ENCODE data around the gene KIAA0040. TPM values are rescaled to one million over a fixed set of nuclear protein-coding genes. Genes with fewer than 3 reads are reported as not detected.

Gene KIAA0040
- total RNA-seq, 2 experiments from 2014 or later: 26.4 to 27.6 TPM

DNA sequence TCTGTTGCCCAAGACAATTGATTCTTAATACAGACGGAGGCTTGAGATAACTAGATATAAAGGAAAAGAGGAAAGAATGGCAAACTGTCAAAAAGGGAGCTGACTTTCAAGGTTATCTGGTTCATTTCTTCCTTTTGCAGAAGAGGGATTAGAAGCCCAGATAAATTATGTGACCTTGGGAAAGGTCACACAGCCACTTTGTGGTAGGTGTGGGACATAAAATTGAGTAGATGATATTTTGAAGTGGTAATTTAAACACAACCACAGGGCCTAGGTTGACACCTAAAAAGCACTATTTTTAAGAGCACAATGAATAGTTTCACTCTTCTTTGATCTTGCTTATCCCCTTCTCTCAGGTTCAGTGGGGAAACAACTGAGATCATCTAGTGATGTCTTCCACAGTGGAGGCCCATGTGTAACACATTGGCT lies 16.9 kb upstream of the KIAA0040 start:
- no peaks in the 10 kb centered on the region for H3K27me3 Mint-ChIP-seq
- peaks cover 54% of the 10 kb centered on the region for H3K4me1 Mint-ChIP-seq
- no peak for DNase-seq
- H3K36me3 Mint-ChIP-seq: no peaks in the 10 kb centered on the region
- H3K9me3 Mint-ChIP-seq: peaks cover 5% of the 10 kb centered on the region
- H3K4me3 Mint-ChIP-seq: peak overlapping the region; percentile 75
- H3K27ac Mint-ChIP-seq: peak overlapping the region; percentile 92

DNA sequence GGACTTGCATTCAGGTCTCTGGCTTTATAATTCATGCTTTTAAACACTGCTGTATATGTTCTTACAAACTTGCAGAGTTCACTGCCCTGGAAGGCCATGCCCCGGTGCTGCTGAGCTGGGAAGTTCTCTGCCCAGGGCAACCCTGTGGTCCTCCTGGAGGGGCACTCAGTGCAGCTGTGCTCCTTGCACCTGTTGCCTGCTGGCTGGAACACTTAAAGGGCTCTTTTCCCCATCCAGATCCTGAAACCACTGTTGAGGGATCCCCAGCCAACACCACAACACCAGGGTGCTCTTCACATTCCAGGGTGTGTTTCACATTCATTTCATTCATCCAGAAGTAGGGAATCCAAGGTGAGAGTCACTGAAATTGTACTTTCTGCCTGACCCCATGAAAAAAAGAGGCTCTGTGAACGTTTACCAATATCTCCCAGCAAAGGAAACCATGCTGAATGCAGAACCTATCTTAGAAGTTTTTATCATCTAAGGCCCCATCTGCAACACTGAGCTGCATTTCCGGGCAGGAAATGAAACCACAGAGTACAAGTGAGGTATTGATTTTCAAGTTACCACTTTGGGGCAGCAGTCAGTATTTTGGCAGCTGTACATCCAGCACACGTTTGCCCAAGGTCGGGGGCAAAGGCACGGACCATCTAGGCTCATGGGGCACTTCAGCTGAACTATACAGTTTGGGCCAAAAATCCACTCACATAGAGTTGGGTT lies 16.4 kb upstream of the KIAA0040 start:
- peak overlapping the region; percentile 92 for H3K27ac Mint-ChIP-seq
- H3K27me3 Mint-ChIP-seq: no peaks in the 10 kb centered on the region
- DNase-seq: peak; percentile 30
- H3K4me3 Mint-ChIP-seq: peak overlapping the region; percentile 75
- no peaks in the 10 kb centered on the region for H3K36me3 Mint-ChIP-seq
- peaks cover 57% of the 10 kb centered on the region for H3K4me1 Mint-ChIP-seq
- peaks cover 5% of the 10 kb centered on the region for H3K9me3 Mint-ChIP-seq

DNA sequence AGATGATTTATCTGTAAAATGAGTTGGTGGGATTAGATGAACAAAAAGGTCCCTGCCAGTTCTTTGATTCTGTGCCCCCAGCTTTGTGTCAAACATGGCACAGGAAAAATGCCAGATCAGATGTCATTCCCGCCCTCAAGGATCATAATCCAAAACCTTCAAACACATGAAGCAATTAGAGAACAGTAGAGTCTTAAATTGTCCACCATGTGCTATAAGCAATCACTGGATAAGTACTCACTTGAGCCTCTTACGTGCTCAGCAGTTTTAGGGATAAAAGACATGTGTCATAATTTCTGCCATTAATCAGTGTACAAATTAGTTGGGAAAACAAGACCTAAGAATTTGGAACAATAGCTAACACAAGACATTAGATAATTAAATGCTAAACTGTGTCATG lies 15.4 kb upstream of the KIAA0040 start:
- no peak for DNase-seq
- no peak overlapping the region for H3K27ac Mint-ChIP-seq
- H3K36me3 Mint-ChIP-seq: no peaks in the 10 kb centered on the region
- H3K4me3 Mint-ChIP-seq: no peak overlapping the region
- H3K27me3 Mint-ChIP-seq: no peaks in the 10 kb centered on the region
- H3K4me1 Mint-ChIP-seq: peaks cover 57% of the 10 kb centered on the region
- H3K9me3 Mint-ChIP-seq: no peaks in the 10 kb centered on the region

DNA sequence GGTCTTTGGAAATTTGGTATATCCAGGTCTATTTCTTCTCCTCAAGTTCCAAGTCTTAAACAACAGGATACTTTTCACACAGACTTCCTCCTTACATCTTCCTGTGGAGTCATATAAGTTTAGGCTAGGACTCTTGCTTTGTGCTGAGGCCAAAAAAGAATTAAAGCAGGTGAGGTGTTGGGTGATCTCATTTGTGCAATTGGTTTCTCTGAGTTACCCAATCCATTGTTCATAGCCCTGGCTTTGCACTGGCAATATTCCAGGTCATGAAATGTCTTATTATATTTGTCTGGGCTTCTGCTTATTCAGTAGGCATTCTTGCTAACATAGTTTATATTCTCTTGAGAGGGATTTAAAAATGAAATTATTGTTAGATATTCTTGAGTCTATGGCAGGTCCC lies 14.1 kb upstream of the KIAA0040 start:
- no peaks in the 10 kb centered on the region for H3K27me3 Mint-ChIP-seq
- peaks cover 47% of the 10 kb centered on the region for H3K4me1 Mint-ChIP-seq
- no peak overlapping the region for H3K4me3 Mint-ChIP-seq

DNA sequence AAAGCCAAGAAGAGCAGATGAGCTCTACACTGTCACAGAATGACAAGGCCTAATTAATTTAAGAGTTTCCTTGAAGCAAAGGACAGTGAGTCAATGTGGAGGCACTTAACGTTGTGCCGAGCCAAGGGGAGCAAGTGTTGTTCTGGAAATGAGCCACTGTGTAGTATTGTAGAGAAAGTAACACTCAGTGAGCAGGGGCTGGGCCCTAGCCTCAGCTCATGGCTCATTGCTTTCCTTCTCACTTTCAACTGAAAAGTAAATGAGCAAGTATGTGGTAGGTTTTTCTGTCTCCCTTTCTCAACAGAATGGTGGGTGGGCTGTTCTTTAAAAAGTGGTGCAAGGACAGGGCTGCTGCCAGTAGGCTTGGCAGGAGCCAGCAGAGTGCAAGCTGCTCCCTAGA lies 11.8 kb upstream of the KIAA0040 start:
- peak overlapping the region; percentile 21 for H3K27ac Mint-ChIP-seq
- no peak overlapping the region for H3K4me3 Mint-ChIP-seq
- H3K9me3 Mint-ChIP-seq: no peaks in the 10 kb centered on the region
- no peaks in the 10 kb centered on the region for H3K36me3 Mint-ChIP-seq
- no peak for DNase-seq
- H3K27me3 Mint-ChIP-seq: no peaks in the 10 kb centered on the region
- H3K4me1 Mint-ChIP-seq: peaks cover 25% of the 10 kb centered on the region

More for the DNA sequence above, 14.1 kb upstream of the KIAA0040 start:
- DNase-seq: no peak
- H3K27ac Mint-ChIP-seq: no peak overlapping the region
- H3K9me3 Mint-ChIP-seq: no peaks in the 10 kb centered on the region
- no peaks in the 10 kb centered on the region for H3K36me3 Mint-ChIP-seq

DNA sequence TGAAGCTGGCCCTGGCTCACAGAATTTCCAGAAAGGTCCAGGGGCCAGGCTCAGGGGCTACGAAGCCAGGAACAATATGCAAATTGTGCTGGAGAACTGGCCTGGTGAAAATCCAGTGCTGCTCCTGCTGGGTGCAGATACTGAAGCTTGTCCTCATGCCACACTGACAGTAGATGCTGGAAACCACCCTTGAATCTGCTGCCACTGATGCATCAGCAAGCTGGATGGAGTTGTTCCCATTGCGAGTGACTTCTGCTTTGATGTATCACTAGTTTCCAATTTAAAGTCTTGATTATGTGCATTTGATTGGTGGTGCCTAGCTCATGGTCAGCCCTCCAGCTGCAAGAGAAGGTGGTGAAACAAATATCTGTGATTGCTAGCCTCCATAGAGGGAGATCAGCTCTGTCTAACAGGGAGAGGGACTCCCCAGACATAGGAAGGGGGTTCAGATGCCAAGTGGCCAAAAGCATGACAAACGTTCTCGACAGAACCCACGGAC lies 11.0 kb upstream of the KIAA0040 start:
- no peaks in the 10 kb centered on the region for H3K9me3 Mint-ChIP-seq
- peaks cover 18% of the 10 kb centered on the region for H3K4me1 Mint-ChIP-seq
- no peaks in the 10 kb centered on the region for H3K36me3 Mint-ChIP-seq
- no peak overlapping the region for H3K4me3 Mint-ChIP-seq
- H3K27me3 Mint-ChIP-seq: no peaks in the 10 kb centered on the region
- DNase-seq: no peak
- no peak overlapping the region for H3K27ac Mint-ChIP-seq

DNA sequence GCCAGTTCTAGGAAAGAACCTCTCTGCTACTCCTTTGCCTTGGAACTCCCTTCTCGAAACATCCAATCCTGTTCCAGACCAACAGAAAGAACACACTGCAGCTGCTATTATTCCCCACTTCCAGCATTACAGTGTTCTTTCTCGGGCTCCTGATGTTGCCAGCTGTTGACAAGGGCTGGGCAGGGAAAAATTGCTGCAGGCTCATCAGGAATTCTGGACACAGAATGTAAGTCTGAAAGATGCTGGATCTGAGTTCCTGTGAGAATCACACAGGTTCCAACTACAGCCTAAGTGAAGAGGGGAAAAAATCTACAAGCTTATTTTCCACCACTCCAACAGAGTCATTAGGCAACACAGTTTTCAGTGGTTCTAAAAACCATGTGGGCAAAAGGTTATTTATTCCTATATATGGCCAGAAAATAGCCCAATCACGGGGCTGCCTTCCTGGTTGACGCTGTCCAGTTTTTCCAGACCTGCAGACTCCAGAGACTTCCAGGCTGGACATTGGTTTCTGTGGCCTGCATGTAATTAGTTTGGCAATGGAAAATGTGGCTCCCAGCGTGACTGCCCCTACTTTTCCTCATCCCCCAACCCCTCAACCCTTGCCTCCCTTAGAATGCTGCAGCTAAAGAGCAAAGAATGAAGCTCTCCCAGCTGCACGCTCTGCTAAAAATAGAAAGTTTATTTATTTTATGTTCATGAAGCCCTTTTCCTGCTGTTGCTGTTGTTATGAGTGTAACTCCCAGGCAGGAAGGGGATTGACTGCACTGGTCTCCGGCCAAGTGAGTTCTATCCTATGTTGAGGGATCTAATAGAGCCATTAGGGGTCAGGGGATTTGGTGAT lies 8.3 kb upstream of the KIAA0040 start:
- Mint-ChIP-seq H3K9me3 (no peaks in the 10 kb centered on the region), H3K4me1 (peaks cover 12% of the 10 kb centered on the region), H3K36me3 (no peaks in the 10 kb centered on the region), H3K27ac (no peak overlapping the region), H3K27me3 (no peaks in the 10 kb centered on the region), H3K4me3 (no peak overlapping the region)
- no peak for DNase-seq

DNA sequence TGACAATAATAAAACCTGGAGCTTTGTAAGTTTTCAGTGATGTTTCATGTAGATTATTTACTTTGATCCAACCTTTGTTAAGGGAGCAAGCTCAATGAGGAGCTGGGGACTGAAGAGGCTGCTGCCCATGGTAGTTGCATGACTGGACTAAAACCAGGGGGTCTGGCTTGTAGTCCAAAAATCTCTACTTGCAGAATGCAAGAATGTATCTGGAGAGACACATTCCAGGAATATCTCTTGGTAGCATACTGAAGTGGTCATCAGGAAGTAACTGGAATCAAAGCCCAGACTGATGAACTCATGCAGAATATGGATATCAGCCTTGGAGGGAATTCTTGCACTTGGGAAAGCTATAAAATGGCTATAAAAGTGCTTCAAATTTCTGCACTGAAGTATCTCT lies 5.8 kb upstream of the KIAA0040 start:
- no peak for DNase-seq
- H3K4me3 Mint-ChIP-seq: no peak overlapping the region
- H3K27me3 Mint-ChIP-seq: no peaks in the 10 kb centered on the region
- no peaks in the 10 kb centered on the region for H3K9me3 Mint-ChIP-seq
- H3K36me3 Mint-ChIP-seq: no peaks in the 10 kb centered on the region
- peaks cover 7% of the 10 kb centered on the region for H3K4me1 Mint-ChIP-seq
- no peak overlapping the region for H3K27ac Mint-ChIP-seq

DNA sequence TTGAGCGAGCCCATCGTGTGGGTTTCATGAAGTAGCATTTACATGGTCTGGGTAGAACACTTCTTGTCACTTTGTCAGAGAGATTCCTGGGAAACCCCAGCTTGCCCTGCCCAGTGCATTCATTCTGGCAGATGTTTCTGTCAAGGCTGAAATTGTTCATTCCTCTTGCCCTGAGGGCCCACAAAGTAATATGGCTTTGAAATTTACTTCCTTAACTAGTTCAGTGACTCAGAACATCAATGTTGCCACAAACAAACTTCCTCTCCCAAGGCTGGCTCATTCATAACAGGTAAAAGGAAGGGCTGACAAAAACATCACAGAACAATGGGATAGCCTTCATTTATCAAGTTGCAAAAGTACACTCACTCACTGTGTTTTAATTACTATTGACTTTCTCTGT lies 5.0 kb upstream of the KIAA0040 start:
- Mint-ChIP-seq H3K27ac (no peak overlapping the region), H3K4me3 (no peak overlapping the region), H3K27me3 (no peaks in the 10 kb centered on the region)

DNA sequence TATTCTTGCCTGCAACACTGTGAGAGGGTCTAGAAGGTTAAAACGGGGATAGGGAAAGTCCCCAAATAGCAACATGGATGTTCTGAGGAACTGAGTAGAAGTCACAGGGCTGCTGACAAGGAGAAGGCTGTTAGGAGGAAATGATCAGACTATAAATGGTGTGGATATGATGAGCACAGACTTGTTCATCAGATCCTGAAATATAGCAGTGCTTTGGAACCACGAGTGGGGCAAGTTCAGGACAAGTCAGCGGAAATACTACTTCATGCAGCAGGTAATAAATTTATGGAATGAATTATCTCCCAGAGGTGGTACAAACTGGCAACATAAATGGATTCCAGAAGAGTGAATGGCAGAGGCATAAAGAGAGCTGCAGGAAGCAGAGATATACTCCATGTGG lies 3.2 kb upstream of the KIAA0040 start:
- Mint-ChIP-seq H3K9me3 (no peaks in the 10 kb centered on the region), H3K27me3 (no peaks in the 10 kb centered on the region), H3K4me3 (no peak overlapping the region), H3K4me1 (peaks cover 16% of the 10 kb centered on the region), H3K36me3 (peaks cover 5% of the 10 kb centered on the region), H3K27ac (no peak overlapping the region)
- DNase-seq: no peak

More for the DNA sequence above, 5.0 kb upstream of the KIAA0040 start:
- DNase-seq: no peak
- H3K4me1 Mint-ChIP-seq: peaks cover 10% of the 10 kb centered on the region
- no peaks in the 10 kb centered on the region for H3K36me3 Mint-ChIP-seq
- no peaks in the 10 kb centered on the region for H3K9me3 Mint-ChIP-seq

DNA sequence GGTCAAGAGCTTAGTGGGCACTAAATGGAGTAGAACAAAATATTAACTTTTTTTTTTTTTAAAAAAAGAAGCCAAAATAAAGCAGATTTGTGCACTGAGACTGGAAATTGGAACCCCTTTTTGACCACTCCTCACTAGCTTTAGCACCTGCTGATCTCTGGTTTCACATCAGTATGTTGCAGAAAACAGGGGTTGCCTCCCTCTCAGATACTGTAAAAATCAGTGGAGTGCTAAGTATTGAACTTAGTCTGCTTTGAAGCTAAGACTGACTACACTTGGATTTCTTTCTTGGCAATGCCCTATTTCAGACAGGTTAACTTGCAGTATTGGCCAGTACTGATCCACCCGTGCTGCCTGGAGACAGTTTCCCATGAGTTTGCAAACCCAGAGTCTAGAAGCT lies 2.7 kb upstream of the KIAA0040 start:
- peaks cover 10% of the 10 kb centered on the region for H3K36me3 Mint-ChIP-seq
- no peaks in the 10 kb centered on the region for H3K27me3 Mint-ChIP-seq
- no peak for DNase-seq
- no peak overlapping the region for H3K27ac Mint-ChIP-seq
- no peak overlapping the region for H3K4me3 Mint-ChIP-seq
- peaks cover 21% of the 10 kb centered on the region for H3K4me1 Mint-ChIP-seq
- no peaks in the 10 kb centered on the region for H3K9me3 Mint-ChIP-seq

DNA sequence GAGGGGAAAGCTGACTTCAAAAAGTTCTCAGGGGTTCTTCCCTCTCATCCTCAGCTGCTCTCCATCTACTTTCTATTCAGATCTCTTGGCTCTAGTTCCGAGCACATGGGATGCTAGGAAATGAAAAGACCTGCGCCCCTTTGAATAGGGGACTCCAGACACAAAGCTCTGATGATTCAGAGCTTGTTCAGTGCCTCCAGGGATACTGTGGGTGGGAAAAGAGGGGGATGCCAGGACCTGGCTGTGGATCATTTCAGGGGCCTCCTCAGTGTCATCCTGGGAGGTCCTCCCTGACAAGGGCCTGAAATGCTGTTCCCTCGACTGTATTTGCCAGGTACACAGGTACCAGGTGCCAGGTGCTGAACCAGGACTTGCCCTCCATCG lies 943 bp upstream of the KIAA0040 start:
- Mint-ChIP-seq H3K9me3 (no peaks in the 10 kb centered on the region), H3K36me3 (peaks cover 26% of the 10 kb centered on the region), H3K27ac (no peak overlapping the region), H3K27me3 (no peaks in the 10 kb centered on the region), H3K4me3 (peak overlapping the region; percentile 97), H3K4me1 (peaks cover 39% of the 10 kb centered on the region)
- no peak for DNase-seq

DNA sequence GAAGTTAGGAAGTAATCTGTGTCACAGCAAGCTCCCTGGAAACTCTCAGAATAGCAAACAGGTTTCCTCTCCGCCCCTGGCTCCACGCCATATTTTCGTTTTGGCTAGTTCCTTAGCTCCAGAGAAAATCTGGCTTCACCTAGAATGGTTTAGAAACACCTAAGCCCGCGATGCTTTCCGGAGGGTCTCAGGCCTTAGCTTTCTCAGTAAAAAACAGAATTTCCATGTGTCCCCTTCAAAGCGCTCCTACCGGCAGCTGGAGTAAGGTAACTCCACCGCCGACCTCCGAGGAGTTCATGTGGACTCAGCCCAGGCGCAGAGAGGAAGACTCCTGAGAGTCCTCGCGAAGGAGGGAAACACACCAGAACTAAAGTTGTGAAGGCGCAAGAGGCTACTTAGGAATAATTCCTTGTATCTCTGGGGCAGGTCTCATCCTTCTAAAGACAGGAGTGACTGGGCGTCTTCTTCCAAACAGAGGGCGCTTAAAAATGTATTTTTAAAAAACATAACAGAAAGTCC lies 406 bp downstream of the KIAA0040 start:
- H3K4me1 Mint-ChIP-seq: peaks cover 44% of the 10 kb centered on the region
- H3K36me3 Mint-ChIP-seq: peaks cover 39% of the 10 kb centered on the region
- H3K9me3 Mint-ChIP-seq: no peaks in the 10 kb centered on the region
- H3K4me3 Mint-ChIP-seq: peak overlapping the region; percentile 97
- peak; percentile 40 for DNase-seq
- peak overlapping the region; percentile 94 for H3K27ac Mint-ChIP-seq
- no peaks in the 10 kb centered on the region for H3K27me3 Mint-ChIP-seq

DNA sequence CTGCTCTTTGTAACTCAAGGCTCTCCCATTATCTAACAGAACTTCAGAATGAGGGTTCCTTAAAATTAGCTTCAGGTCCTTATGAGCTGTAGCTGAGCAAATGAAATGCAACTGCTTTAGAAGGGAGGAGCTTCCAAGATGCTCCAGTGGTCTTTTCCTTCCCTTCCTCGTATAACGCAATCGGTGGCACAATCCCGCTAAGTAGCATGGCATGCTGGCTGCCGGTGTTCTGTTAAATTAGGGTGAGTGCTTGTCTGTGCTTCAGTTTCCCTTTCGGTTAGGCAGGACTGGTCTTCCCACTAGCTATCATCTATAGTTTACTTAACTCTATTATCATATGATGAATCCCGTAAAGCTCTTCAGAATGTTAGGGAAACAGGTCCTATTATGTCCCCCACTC lies 917 bp downstream of the KIAA0040 start:
- H3K36me3 Mint-ChIP-seq: peaks cover 43% of the 10 kb centered on the region
- peak overlapping the region; percentile 94 for H3K27ac Mint-ChIP-seq
- no peaks in the 10 kb centered on the region for H3K9me3 Mint-ChIP-seq
- no peaks in the 10 kb centered on the region for H3K27me3 Mint-ChIP-seq
- H3K4me3 Mint-ChIP-seq: peak overlapping the region; percentile 97
- H3K4me1 Mint-ChIP-seq: peaks cover 48% of the 10 kb centered on the region
- peak; percentile 21 for DNase-seq

DNA sequence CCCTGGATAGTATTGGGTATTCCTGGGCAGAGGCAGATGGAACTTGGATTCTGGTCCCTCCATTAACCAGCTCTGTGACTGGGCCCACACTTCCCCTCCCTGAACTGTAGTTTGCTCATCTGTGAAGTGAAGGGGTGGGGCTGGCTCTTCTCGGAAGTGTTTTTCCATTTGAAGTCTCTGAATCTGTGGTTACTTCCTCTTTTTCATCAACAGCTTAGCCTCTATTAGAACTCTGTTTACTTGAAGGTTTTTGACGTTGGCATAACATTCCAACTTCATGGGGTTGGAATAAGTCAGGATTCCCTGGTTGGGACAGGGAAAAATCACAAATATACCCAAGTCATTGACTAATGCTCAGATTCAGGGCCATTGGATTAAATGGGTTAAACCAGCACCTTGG lies 3.6 kb downstream of the KIAA0040 start:
- Mint-ChIP-seq H3K9me3 (no peaks in the 10 kb centered on the region), H3K27ac (peak overlapping the region; percentile 89), H3K36me3 (peaks cover 62% of the 10 kb centered on the region), H3K4me1 (peaks cover 69% of the 10 kb centered on the region), H3K4me3 (peak overlapping the region; percentile 97), H3K27me3 (no peaks in the 10 kb centered on the region)
- DNase-seq: peak; percentile 59

Data from activated naive CD8-positive, alpha-beta T cell treated with anti-CD3 and anti-CD28 coated beads for 36 hours (primary cell).